ENCODE measurements around the gene PAX2. TPM values are rescaled to one million over a fixed set of nuclear protein-coding genes. Genes with fewer than 3 reads are reported as not detected.

PAX2 gene
- total RNA-seq, 4 donors from 2014 or later: not detected

DNA sequence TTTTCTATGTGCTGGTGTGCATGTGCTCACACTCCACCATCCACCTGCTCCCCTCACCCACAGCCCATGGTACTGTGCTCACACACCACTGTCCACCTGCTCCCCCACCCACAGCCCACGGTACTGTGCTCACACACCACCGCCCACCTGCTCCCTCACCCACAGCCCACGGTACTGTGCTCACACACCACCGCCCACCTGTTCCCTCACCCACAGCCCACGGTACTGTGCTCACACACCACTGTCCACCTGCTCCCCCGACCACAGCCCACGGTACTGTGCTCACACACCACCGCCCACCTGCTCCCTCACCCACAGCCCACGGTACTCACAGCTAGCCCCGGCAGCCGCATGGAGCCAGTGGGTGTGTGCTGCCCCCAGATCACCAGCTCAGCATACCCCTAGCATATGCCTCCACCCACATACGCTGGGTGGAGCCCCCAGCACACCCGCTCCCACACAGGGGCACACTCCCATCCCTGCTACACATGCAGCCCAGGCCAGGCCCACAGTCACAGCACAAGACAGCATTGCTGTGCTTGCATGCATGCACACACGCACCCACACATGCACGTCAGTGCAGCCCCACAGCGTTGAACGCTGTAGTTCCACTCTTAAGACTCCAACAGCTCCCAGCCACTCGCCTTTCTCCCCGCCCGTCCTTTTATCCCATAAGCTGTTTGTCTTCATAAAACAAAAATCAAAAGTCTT is 62.0 kb downstream of the PAX2 start:
- 47% methylated on average over 20 of the region's 20 CpGs for WGBS, 2 donors
- Histone ChIP-seq H3K36me3 (no peaks in the 10 kb centered on the region), H3K4me1 (peaks cover 0 to 6% (median 0%) of the 10 kb centered on the region in 4 donors), H3K9me3 (no peaks in the 10 kb centered on the region), H3K4me3 (no peak overlapping the region), H3K27me3 (peaks cover 0 to 93% of the 10 kb centered on the region in 2 donors), H3K27ac (no peak overlapping the region)
- no peak for TF ChIP-seq EP300 (IDR thresholded peaks at IDR 0.05)
- TF ChIP-seq, protein P1, sequence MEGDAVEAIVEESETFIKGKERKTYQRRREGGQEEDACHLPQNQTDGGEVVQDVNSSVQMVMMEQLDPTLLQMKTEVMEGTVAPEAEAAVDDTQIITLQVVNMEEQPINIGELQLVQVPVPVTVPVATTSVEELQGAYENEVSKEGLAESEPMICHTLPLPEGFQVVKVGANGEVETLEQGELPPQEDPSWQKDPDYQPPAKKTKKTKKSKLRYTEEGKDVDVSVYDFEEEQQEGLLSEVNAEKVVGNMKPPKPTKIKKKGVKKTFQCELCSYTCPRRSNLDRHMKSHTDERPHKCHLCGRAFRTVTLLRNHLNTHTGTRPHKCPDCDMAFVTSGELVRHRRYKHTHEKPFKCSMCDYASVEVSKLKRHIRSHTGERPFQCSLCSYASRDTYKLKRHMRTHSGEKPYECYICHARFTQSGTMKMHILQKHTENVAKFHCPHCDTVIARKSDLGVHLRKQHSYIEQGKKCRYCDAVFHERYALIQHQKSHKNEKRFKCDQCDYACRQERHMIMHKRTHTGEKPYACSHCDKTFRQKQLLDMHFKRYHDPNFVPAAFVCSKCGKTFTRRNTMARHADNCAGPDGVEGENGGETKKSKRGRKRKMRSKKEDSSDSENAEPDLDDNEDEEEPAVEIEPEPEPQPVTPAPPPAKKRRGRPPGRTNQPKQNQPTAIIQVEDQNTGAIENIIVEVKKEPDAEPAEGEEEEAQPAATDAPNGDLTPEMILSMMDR (IDR thresholded peaks at IDR 0.05): no peak
- no peak for TF ChIP-seq POLR2A (IDR thresholded peaks at IDR 0.05)
- no peak for DNase-seq (ENCODE audit: low spot score in 2 of 2)

DNA sequence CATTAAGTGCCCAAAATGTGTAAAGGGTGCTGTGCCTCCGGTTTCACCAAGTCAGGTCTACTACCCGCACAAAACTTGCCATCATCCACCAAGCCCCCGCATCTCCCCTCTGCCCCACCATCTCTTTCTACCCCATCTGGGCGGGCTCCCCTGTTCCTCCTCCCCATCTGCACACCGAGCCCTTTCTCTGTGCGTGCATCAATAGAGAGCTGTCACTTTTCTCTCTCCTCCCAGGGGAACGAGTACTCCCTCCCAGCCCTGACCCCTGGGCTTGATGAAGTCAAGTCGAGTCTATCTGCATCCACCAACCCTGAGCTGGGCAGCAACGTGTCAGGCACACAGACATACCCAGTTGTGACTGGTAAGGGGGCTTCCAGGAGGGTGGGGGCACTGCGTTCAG is 63.5 kb downstream of the PAX2 start:
- no peak for DNase-seq (ENCODE audit: low spot score in 2 of 2)
- no peaks in the 10 kb centered on the region for H3K36me3 ChIP-seq
- H3K4me3 ChIP-seq: no peak overlapping the region
- TF ChIP-seq, protein P1 (IDR thresholded peaks at IDR 0.05): no peak
- TF ChIP-seq POLR2A (IDR thresholded peaks at IDR 0.05): no peak
- peaks cover 0 to 92% of the 10 kb centered on the region in 2 donors for H3K27me3 ChIP-seq
- WGBS, 2 donors: 61 to 72% methylated on average over 9 to 10 of the region's 10 CpGs
- H3K4me1 ChIP-seq: peaks cover 0 to 6% (median 0%) of the 10 kb centered on the region in 4 donors
- no peaks in the 10 kb centered on the region for H3K9me3 ChIP-seq
- H3K27ac ChIP-seq: no peak overlapping the region

DNA sequence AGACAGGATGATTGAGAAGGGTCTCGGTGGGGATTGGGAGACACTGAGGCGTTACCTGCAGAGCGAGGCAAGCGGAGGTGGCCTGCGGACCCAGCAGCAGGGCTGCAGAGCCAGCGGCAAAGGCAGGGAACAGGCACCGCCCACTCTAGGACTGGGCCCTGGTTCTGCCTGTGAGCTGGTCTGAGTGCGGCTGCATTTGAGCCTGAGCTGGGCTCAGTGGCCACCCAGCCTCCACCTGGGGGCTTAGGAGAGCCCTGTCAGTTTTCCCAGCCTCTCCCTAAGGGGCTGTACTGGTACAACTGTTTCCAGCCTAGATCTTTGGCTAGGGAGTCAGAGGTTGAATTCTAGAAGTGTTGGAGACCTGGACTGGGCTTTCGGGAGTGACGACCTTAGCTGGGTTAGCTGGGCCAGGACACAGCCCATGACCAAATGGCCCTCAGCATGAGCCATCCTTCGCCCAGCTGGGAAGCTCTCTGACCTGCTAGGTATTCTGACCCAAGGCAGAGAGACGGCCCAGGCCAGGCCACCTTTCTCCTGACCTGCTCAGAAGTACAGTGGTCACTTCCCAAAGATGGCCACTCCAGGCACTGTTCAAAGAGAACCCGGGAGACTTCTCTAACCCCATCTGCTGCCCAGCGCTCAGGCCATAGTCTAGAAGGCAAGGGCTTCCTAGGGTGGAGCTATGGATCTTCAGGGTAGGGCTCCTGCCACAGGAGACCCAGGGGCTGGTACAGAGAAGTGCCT is 64.9 kb downstream of the PAX2 start:
- TF ChIP-seq POLR2A (IDR thresholded peaks at IDR 0.05) (no peak), EP300 (IDR thresholded peaks at IDR 0.05) (no peak)
- TF ChIP-seq, protein P1 (IDR thresholded peaks at IDR 0.05): no peak
- Histone ChIP-seq H3K27me3 (peaks cover 0 to 96% of the 10 kb centered on the region in 2 donors), H3K9me3 (no peaks in the 10 kb centered on the region), H3K36me3 (no peaks in the 10 kb centered on the region), H3K4me1 (peaks cover 0 to 6% (median 0%) of the 10 kb centered on the region in 4 donors), H3K27ac (no peak overlapping the region), H3K4me3 (no peak overlapping the region)
- WGBS, 2 donors: 87 to 88% methylated on average over 10 to 11 of the region's 14 CpGs
- no peak for DNase-seq (ENCODE audit: low spot score in 2 of 2)

DNA sequence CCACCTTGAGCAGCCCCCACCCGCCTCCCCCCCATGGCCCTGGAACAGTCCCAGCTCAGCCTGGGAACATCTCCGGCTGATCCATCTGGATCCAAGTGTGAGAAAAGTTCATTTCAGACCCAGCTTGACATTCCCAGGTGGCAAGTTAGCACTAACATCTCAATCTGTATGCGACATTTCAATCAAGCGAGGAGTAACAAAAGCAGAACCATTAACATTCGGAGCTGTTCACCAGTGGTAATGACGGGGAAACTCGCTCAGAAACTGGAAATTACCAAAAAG is 65.4 kb downstream of the PAX2 start:
- Histone ChIP-seq H3K9me3 (no peaks in the 10 kb centered on the region), H3K4me1 (peaks cover 0 to 6% (median 0%) of the 10 kb centered on the region in 4 donors), H3K27me3 (peaks cover 0 to 95% of the 10 kb centered on the region in 2 donors), H3K36me3 (no peaks in the 10 kb centered on the region), H3K27ac (no peak overlapping the region), H3K4me3 (no peak overlapping the region)
- TF ChIP-seq POLR2A (IDR thresholded peaks at IDR 0.05) (no peak), EP300 (IDR thresholded peaks at IDR 0.05) (no peak)
- TF ChIP-seq, protein P1 (IDR thresholded peaks at IDR 0.05): no peak
- DNase-seq (ENCODE audit: low spot score in 2 of 2): no peak
- WGBS, 2 donors: 78% methylated on average over 6 to 7 of the region's 7 CpGs

DNA sequence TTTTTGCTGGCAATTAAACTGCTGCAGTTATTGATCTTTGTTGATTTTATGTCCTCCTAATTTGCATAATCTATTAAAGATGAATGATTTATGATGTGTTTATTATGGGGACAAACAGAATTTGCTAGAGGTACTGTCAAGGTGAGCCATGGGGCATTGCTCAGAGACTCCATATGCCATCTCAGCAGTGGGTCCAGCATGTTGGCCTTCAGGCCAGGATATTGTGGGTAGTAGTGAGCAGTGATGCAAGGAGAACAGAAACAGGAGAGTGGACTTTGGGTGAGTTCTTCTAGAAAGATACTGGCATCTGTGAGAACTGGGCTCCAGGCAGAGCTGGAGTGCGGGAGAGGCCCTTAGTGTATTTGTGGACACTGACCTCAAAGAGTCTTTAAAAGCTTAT is 65.9 kb downstream of the PAX2 start:
- H3K4me1 ChIP-seq: peaks cover 0 to 6% (median 0%) of the 10 kb centered on the region in 4 donors
- no peak overlapping the region for H3K27ac ChIP-seq
- H3K4me3 ChIP-seq: no peak overlapping the region
- H3K9me3 ChIP-seq: no peaks in the 10 kb centered on the region
- 93 to 95% methylated on average over 1 of the region's 1 CpG for WGBS, 2 donors
- no peak for DNase-seq (ENCODE audit: low spot score in 2 of 2)
- H3K27me3 ChIP-seq: peaks cover 0 to 95% of the 10 kb centered on the region in 2 donors
- TF ChIP-seq, protein P1 (IDR thresholded peaks at IDR 0.05): no peak
- TF ChIP-seq POLR2A (IDR thresholded peaks at IDR 0.05) (no peak), EP300 (IDR thresholded peaks at IDR 0.05) (no peak)
- H3K36me3 ChIP-seq: no peaks in the 10 kb centered on the region
